ENCODE data around the gene SLC7A11.

DNA sequence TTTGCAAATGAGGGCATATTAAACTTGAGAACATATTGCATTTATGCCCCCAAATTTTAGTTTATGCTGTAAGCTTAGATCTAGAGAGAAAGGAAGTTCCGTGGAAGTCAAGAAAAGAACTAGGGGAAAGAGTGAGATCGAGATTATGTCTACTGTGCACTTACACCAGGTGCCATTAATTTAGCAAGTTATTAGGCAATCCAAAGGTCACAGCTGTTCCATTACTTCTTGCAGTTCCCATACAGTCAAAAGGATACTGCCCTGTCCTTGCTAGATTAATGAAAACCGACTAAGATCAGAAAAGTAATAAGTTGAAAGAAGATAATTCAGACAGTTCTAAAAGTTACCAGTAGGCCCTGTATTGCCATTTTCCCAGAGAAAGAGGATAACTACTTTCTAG, 49.3 kb upstream of the SLC7A11 start:
- TF ChIP-seq POLR2A (IDR thresholded peaks at IDR 0.05) (no peak), CTCF (IDR thresholded peaks at IDR 0.05) (no peak)
